HCT116 (cell line): Measurements from ENCODE around the gene ROR2. TPM values are rescaled to one million over a fixed set of nuclear protein-coding genes. Genes with fewer than 3 reads are reported as not detected.

Source experiments
- ATAC-seq: fragments of 200-7000 bp; cut with Tn5 transposase; 2 replicates; pipeline ENCODE4 v1.9.1; 2020; ENCODE audit warnings: mild to moderate bottlenecking, moderate library complexity
- BruUV-seq: library from RNA; stranded (reverse); fragments of 400-500 nt; replicated peaks from 2 replicates; lab custom pipeline; 2021; lab: Mats Ljungman, UMichigan
- CTCF ChIA-PET: fragments of 300-600 bp; sonication (Branson Sonifier 250); formaldehyde crosslinking; loops from one replicate; lab custom pipeline; 2021; ENCODE audit warnings: antibody characterized with exemption; lab: Charles Lee
- POLR2A ChIA-PET: fragments of 300-600, 350-600 bp; sonication (Branson Sonifier 250); formaldehyde crosslinking; loops from one replicate; lab custom pipeline; 2021; ENCODE audit warnings: antibody characterized with exemption; lab: Charles Lee
- RAD21 ChIA-PET, 2 experiments: fragments of 300-600 bp; sonication (Branson Sonifier 250); formaldehyde crosslinking; loops; one replicate each; lab custom pipeline; 2023; ENCODE audit warnings: low total read pairs in 2 of 2; ENCODE audit not compliant: uncharacterized antibody in 2 of 2, unreplicated experiment in 2 of 2, low non-redundant PET in 1 of 2; lab: Charles Lee
- DNase-seq: peaks from one replicate; pipeline ENCODE4 v3.0.0-alpha.2; 2010; ENCODE audit warnings: low read depth, low spot score
- H2AFZ ChIP-seq: fragments of 200-600 bp; shearing (Covaris generic), sonication (generic); 2 replicates; pipeline ENCODE4 v1.6.1; 2017; ENCODE audit warnings: low read depth, mixed run types, mixed read lengths, antibody characterized with exemption, low read length; ENCODE audit not compliant: poor library complexity, severe bottlenecking
- H3K27ac ChIP-seq: 2 replicates; pipeline ENCODE4 v1.5.1; 2012; ENCODE audit warnings: low read depth, low read length
- H3K27me3 ChIP-seq: fragments of 200-600 bp; sonication (generic); 2 replicates; pipeline ENCODE4 v1.6.1; 2016; ENCODE audit warnings: mixed run types, low read length, mixed read lengths; ENCODE audit not compliant: insufficient read depth
- H3K36me3 ChIP-seq, 2 experiments: fragments of 200-500 bp in 1 of 2; fragments of 200-600 bp in 1 of 2; sonication (Bioruptor generic) in 1 of 2; sonication (generic) in 1 of 2; 2 replicates each; pipeline versions ENCODE4 v1.5.1 to v1.6.1; 2014 to 2016; ENCODE audit warnings: low read length in 2 of 2, inconsistent platforms in 1 of 2, mixed read lengths in 1 of 2, mixed run types in 1 of 2; ENCODE audit not compliant: insufficient read depth in 2 of 2, control insufficient read depth in 1 of 2
- H3K4me1 ChIP-seq, 2 experiments: fragments of 200-600 bp in 1 of 2; sonication (generic) in 1 of 2; 2 replicates each; pipeline versions ENCODE4 v1.5.1 to v1.6.1; 2012 to 2017; ENCODE audit warnings: low read length in 2 of 2, inconsistent platforms in 1 of 2, mild to moderate bottlenecking in 1 of 2, mixed read lengths in 1 of 2, mixed run types in 1 of 2, moderate library complexity in 1 of 2; ENCODE audit not compliant: insufficient read depth in 2 of 2, control insufficient read depth in 1 of 2
- H3K4me2 ChIP-seq: fragments of 200-600 bp; sonication (generic); 2 replicates; pipeline ENCODE4 v1.6.1; 2017; ENCODE audit warnings: mixed run types, low read length, mixed read lengths
- H3K4me3 ChIP-seq, 2 experiments: fragments of 200-600 bp in 1 of 2; sonication (generic) in 1 of 2; replicated peaks in 1 of 2; 2 replicates each; pipeline ENCODE4 v1.5.1; 2011 to 2016; ENCODE audit warnings: low read length in 2 of 2, control low read depth in 1 of 2, low read depth in 1 of 2, mild to moderate bottlenecking in 1 of 2, mixed read lengths in 1 of 2, mixed run types in 1 of 2
- H3K79me2 ChIP-seq: fragments of 200-600 bp; sonication (generic); 2 replicates; pipeline ENCODE4 v1.6.1; 2017; ENCODE audit warnings: mild to moderate bottlenecking, mixed run types, low read length, moderate library complexity, mixed read lengths; ENCODE audit not compliant: insufficient read depth
- H3K9ac ChIP-seq: fragments of 200-600 bp; sonication (generic); 2 replicates; pipeline ENCODE4 v1.6.1; 2016; ENCODE audit warnings: low read length, mixed read lengths
- H3K9me2 ChIP-seq: fragments of 200-600 bp; sonication (generic), shearing (Covaris generic); 2 replicates; pipeline ENCODE4 v1.6.1; 2017; ENCODE audit warnings: mixed run types, mild to moderate bottlenecking, moderate library complexity; ENCODE audit not compliant: insufficient read depth
- H3K9me3 ChIP-seq, 2 experiments: fragments of 200-500 bp in 1 of 2; fragments of 200-600 bp in 1 of 2; sonication (Bioruptor generic) in 1 of 2; sonication (generic) in 1 of 2; 2 replicates each; pipeline ENCODE4 v1.6.1; 2014 to 2017; ENCODE audit warnings: low read length in 2 of 2, mixed read lengths in 2 of 2, inconsistent platforms in 1 of 2, low read depth in 1 of 2, mild to moderate bottlenecking in 1 of 2, mixed run types in 1 of 2, moderate library complexity in 1 of 2; ENCODE audit not compliant: control insufficient read depth in 1 of 2, insufficient read depth in 1 of 2
- H4K20me1 ChIP-seq: fragments of 200-600 bp; sonication (generic), shearing (Covaris generic); 2 replicates; pipeline ENCODE4 v1.6.1; 2017; ENCODE audit warnings: mixed run types, mild to moderate bottlenecking, moderate library complexity; ENCODE audit not compliant: insufficient read depth
- ATF3 ChIP-seq: IDR thresholded peaks from 2 replicates; pipeline ENCODE4 v1.6.1; 2012
- CTCF ChIP-seq, 3 experiments: fragments of 200-600 bp in 1 of 3; sonication (generic) in 1 of 3; IDR thresholded peaks in 2 of 3; conservative IDR thresholded peaks in 1 of 3; 2 replicates each; pipeline ENCODE4 v1.5.1; 2012 to 2017; ENCODE audit warnings: low read depth in 2 of 3, low read length in 2 of 3, antibody characterized with exemption in 1 of 3, borderline replicate concordance in 1 of 3, control low read depth in 1 of 3, mild to moderate bottlenecking in 1 of 3, mixed read lengths in 1 of 3, mixed run types in 1 of 3, moderate library complexity in 1 of 3; ENCODE audit not compliant: insufficient read depth in 1 of 3
- EZH2 ChIP-seq: fragments of 200-600 bp; sonication (generic); IDR thresholded peaks from 2 replicates; pipeline ENCODE4 v1.6.1; 2017; ENCODE audit warnings: antibody characterized with exemption, mixed run types
- EZH2phosphoT487 ChIP-seq: fragments of 200-600 bp; IDR thresholded peaks from 2 replicates; pipeline ENCODE4 v1.6.1; 2018; ENCODE audit warnings: antibody characterized with exemption, borderline replicate concordance
- JUND ChIP-seq: IDR thresholded peaks from 2 replicates; pipeline ENCODE4 v1.6.1; 2012
- MAX ChIP-seq: IDR thresholded peaks from 2 replicates; pipeline ENCODE4 v1.6.1; 2012
- POLR2AphosphoS5 ChIP-seq: IDR thresholded peaks from 2 replicates; pipeline ENCODE4 v1.6.1; 2011; ENCODE audit warnings: mild to moderate bottlenecking, low read depth, low read length, moderate library complexity
- SP1 ChIP-seq: IDR thresholded peaks from 2 replicates; pipeline ENCODE4 v1.6.1; 2012; ENCODE audit warnings: low read depth
- YY1 ChIP-seq: IDR thresholded peaks from 2 replicates; pipeline ENCODE4 v1.6.1; 2011; ENCODE audit warnings: low read length, low read depth, moderate library complexity, mild to moderate bottlenecking; ENCODE audit not compliant: insufficient replicate concordance; ENCODE audit errors: extremely low read depth
- ZBTB33 ChIP-seq: IDR thresholded peaks from 2 replicates; pipeline ENCODE4 v1.6.1; 2011; ENCODE audit warnings: mild to moderate bottlenecking, low read length, moderate library complexity; ENCODE audit not compliant: insufficient replicate concordance; ENCODE audit errors: extremely low read depth
- ZNF274 ChIP-seq: fragments of 200-500 bp; sonication (Bioruptor generic); IDR thresholded peaks from 2 replicates; pipeline ENCODE4 v1.6.1; 2014; ENCODE audit warnings: mild to moderate bottlenecking, low read depth, low read length, inconsistent platforms
- intact Hi-C: fragments of 100-400 bp; cut with micrococcal nuclease; formaldehyde crosslinking; loops from 2 replicates; pipeline ENCODE4 v1.10.0; 2022
- total RNA-seq: library from RNA; stranded (reverse); gene quantifications from one replicate; pipeline ENCODE4 v1.2.1, GENCODE V29; 2021; ENCODE audit not compliant: unreplicated experiment

Gene ROR2
- total RNA-seq, 1 experiment from 2014 or later, result 15.7 TPM

- DNase-seq (no peak), ATAC-seq (no peak)
- Histone ChIP-seq H3K4me1 (no peaks in the 10 kb centered on the region), H3K36me3 (no peaks in the 10 kb centered on the region), H3K27me3 (no peaks in the 10 kb centered on the region), H3K9me3 (no peaks in the 10 kb centered on the region), H3K9ac (no peak overlapping the region), H3K79me2 (no peaks in the 10 kb centered on the region), H3K4me3 (no peak overlapping the region), H3K9me2 (no peaks in the 10 kb centered on the region), H4K20me1 (no peaks in the 10 kb centered on the region), H3K4me2 (no peak overlapping the region), H3K27ac (no peak overlapping the region), H2AFZ (no peak overlapping the region)
- intact Hi-C loops, result no loop called here
- ChIA-PET POLR2A (no interaction called here), RAD21 (no interaction called here), CTCF (no interaction called here)
- no TSS peak for BruUV-seq
- TF ChIP-seq ZNF274 (no peak), MAX (no peak), ZBTB33 (no peak), POLR2AphosphoS5 (no peak), EZH2 (no peak), YY1 (no peak), ATF3 (no peak), JUND (no peak), EZH2phosphoT487 (no peak), CTCF (IDR thresholded peaks at IDR 0.05 in 2 of 3, conservative IDR thresholded peaks at IDR 0.05 in 1 of 3; ENCODE audit: borderline replicate concordance in 1 of 3, insufficient read depth in 1 of 3, low read depth in 2 of 3, low read length in 2 of 3) (no peak), SP1 (no peak)
Measured at GRCh38 chr9:91654527-91654926, 295.5 kb downstream of the ROR2 start.
